Activated naive CD4-positive, alpha-beta T cell (primary cell): ENCODE results near the gene PCED1B.
"Not testable (repeated sequence)": the region's sequence is repeated elsewhere in the genome, so short reads cannot be mapped to it uniquely, and the experiment has no call there.

Source experiments
- DNase-seq, 4 experiments: peaks; one replicate each; lab custom pipeline; 2025; lab: John Stamatoyannopoulos, UW

Gene PCED1B

DNA sequence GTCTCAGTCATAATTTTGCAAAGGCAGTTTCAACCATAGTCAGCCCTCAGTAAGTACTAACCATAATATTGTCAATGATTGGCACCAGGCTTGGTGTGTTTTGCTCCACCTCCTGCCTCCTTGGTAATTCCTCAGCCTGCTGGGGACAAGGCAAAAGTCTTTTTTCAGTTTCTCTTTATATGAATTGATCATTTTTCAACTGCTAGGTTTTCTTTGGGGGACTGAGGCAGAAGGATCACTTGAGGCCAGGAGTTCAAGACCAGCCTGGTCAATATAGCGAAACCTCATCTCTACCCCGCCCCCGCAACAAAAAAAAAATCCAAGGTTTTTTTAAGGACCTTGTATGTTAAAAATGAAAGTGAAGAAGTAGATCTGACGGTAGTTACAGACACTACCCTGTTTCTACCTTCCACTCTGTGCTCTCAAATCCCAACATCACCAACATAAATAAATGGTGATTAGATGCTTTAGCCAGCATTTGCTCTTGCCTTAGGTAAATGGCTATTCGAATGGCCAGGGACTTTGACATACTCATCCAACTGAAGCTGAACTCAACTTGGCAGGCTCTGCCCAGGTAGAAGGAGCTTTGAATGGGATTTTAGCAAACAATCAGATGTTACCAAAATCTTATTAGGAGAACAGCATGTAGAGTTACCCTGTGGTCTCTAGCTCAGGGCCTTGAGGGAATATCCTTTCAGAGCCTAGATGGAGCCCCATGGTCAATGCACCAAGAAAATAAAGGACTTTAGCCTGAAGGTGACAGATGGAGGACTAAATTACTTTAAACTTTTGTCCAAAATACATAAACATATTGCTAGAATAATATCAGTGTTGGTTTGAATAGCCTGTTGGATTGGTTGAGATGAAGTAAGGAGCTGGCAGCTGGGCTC lies 127.3 kb downstream of the PCED1B start:
- DNase-seq = no peak

DNA sequence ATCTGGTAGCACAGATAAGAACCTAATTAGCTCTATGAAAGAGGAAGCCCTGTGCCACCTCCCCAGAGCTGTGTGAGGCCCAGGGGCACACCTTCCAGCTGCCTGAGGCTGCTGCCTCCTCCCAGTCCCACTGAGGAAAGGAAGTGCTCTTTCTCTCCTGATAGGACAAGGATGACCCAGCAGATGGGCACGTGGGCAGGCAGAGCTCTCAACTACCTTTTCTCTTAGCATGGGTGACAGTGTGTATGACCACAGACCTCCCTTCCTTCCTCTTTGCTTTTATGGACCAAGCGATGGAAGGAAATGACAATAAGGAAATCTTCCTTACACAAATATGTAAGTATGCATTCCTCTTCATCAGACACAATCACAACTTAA lies 127.9 kb downstream of the PCED1B start:
- DNase-seq = peak in 1 of 4 experiments; percentile 20

DNA sequence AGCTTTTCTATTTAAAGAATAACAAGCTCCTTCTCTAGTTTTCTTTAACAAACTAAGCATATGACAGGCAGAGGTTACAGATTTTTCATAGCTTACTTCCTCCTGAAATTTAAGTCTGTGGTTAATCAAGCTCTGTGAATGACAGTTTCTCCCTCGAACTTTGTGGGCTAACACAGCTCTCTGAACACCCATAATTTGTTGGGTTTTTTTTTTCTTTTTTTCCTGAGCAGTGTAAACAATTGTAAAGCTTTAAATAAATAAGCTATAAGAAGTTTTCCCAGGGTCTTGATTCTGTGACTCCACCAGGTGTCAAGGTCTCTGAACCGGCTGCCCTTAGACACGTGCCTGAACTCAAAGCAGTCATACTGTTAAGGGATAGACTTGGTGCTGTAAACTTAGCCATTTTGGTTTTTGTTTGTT lies 128.4 kb downstream of the PCED1B start:
- DNase-seq = no peak

DNA sequence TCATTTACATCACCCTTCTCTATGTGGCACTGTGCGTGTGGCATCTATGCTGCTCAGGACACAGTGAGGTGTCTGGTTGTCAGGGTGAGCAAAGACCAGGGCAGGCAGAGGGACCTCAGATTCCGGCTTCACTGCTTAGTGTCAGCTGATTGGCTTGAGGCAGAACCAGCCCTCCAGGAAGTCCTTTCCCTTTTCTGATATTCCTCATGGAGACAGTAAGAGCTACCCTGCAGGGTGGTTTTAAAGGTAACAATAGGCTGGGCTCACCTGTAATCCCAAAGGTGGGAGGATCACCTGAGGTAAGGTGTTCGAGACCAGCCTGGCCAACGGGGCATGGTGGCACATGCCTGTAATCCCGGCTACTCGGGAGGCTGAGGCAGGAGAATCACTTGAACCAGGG lies 129.6 kb downstream of the PCED1B start:
- no peak for DNase-seq

DNA sequence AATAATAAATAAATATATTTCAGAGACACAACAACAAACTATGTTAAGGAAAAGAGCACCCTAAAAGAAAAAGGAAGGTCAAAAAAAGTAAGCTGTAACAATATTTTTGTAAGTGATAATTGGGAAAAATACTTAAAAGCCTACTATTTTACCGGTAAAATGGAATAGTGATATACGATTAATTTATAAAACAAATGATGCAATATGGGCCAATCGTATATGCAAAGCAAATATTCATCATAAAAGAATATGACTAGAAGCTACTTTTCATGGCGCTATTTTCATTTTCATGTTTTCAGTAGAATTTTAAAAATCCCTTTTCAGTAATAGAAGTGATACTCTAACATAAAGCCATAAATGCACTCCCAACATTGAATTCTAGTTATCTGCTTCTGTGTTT lies 131.4 kb downstream of the PCED1B start:
- DNase-seq = no peak

DNA sequence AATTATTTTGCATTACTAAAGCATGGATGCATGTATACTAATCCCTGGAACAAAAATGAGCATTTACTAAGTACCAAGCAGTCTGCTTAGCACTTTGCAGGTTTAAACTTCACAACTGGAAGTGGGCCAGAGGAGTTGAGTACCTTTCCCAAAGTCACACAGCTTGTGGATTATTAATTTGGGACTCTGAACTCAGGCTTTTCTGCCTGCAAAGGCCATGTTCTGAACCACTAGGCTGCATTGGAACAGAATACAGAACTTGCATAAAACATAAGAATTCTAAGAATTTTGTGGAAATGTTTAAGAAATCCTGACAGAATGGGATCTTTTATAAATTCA lies 133.2 kb downstream of the PCED1B start:
- DNase-seq = no peak

DNA sequence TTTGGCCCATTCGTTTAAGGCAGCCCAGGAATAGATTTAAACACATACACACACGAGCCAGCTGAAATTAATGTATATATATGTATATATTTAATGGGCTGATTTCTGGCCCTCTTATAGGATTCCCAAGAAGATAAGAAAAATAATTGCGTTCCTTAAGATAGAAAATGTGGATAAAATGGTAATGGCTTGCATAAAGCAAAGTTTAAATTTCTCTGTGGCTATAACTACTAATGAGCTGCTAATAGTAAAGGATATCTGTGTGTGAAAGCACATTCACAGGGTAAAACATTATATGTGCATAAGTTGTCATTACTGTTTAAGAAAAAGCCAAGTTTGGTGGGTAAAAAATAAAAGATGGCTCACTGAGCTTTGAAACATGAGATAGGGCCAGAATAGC lies 134.0 kb downstream of the PCED1B start:
- DNase-seq = no peak

DNA sequence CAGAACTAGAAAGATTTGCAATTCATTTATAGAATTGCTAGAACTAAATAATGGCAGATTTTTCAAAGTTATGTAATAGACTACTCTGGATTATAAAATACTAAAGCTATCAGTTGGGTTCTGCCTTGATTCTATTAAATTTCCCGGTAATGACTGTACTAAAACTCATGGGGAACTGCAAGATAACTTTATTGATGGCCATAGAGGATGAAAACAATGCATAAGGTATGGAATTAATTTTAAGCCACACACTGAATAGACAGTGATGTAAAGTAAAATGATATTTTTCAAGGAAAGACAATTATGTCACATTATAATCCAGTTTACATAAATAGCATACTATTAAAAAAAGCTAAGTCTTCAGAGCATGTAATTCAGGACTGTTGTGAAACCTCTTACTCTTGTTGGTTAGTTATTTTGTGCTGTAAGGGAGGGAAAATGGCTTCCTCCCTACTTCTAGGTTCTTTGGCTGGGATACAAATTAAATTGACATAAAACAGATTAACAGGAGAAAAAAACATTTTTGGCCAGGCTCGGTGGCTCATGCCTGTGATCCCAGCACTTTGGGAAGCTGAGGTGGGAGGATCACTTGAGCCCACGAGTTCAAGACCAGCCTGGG lies 134.7 kb downstream of the PCED1B start:
- DNase-seq = no peak

DNA sequence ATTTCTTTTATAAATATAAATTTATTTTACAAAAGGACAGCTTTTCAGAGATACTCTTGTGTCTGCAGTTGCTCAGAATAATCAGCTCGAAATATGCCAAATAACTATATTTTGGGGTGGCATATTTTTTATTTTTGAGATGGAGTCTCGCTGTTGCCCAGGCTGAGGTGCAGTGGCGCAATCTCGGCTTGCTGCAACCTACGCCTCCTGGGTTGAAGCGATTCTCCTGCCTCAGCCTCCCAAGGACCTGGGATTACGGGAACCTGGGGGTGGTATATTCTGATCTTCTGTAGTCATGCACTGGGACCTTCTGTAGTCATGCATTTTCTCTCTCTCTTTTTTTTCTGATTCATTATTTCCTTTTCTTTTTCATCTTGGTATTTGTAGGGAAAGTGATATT lies 135.3 kb downstream of the PCED1B start:
- no peak for DNase-seq

DNA sequence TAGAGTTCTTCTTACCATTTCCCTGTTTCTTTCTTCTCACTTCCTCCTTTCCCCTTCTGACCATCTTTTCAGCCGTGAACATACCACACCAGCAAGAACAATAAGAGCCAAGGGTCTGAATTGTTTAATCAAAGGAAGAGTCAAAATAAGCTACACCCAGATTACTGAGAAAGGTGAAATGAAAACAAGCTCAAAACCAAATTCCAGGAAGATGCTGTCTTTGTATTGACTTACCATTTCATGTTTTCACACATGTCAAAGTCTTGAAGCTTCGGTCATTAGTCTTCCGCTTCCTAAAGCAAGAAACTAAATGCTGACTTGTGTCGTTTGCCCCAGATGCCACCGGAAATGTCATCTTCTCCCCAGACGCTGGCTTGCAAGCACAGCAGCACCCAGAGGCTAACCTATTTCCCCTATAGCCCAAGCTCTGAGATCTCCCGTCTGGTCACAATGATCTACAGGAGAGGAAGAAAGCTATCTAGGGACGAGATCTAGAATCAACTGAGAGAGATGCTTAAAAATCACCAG lies 136.8 kb downstream of the PCED1B start:
- DNase-seq = peak in 2 of 4 experiments; percentile 34 to 41

DNA sequence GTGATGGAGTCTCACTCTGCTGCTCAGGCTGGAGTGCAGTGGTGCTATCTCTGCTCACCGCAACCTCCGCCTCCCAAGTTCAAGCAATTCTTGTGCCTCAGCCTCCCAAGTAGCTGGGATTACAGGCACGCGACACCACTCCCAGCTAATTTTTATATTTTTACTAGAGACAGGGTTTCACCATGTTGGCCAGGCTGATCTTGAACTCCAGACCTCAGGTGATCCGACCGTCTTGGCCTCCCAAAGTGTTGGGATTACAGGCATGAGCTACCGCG lies 138.1 kb downstream of the PCED1B start:
- not testable (repeated sequence) for DNase-seq

DNA sequence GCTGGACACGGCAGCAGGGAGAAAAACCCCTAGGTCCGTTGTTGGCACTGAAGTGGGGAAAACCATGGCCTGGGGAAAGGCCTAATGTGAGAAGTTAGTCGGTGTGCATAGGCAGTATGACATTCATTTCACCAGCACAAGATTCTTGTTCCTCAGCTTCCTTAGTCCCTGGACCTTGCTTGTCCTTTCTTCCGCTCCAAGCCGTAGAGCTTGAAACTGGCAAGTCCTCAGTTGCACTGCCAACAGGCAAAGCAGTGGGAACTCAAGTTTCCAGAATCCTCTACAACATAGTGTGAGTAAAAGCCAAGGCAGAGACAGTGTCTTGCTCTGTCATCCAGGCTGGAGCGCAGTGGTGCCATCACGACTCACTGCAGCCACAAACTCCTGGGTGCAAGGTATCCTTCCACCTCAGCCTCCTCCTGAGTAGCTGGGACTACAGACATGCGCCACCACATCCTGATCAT lies 138.8 kb downstream of the PCED1B start:
- DNase-seq = no peak

DNA sequence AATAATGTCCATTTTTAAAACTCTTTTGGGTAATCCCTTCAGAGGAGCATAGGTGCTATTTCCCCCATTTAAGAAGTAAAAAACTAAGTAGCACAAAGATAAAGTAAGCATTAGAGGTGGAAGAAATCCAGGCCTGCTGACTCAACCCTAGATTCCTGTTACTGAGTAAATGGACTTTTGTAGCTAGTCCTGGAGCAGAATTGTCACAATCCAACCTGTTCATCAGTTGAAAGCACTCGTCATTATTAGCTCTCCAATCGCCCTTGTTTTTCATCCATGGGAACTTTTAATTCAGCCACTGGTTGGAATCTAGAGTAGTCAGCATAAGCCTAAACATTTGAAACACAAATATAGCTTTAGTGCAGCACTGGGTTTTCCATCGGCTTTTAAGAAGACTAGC lies 139.8 kb downstream of the PCED1B start:
- no peak for DNase-seq

DNA sequence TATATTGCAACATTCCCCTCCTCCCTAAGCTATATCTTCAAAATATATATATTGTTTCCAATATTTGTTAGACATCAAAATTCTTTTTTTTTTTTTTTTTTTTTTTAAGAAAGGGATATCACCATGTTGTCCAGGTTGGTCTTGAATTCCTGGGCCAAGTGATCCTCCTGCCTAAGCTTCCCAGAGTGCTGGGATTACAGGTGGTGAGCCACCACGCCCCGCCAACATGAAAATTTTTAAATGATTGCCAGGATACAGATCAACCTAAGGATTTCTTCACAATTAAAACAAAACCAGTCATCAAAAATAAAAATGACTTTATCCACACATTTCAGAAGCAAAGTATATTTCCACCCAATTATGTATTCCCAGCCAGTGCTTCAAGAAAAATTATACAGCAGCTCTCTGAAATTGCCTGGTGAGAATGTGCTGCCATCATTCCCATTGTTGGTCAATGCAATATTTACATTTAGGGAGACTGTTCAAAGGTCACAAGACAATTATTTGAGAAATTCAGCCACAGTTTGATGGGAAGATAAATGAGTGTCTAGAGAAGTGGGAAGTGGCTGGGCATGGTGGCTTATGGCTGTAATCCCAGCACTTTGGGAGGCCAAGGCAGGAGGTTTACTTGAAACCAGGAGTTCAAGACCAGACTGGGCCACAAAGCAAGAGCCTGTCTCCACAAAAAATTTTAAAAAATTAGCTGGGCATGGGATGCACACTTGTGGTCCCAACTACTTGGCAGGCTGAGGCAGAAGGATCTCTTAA lies 142.0 kb downstream of the PCED1B start:
- no peak for DNase-seq

DNA sequence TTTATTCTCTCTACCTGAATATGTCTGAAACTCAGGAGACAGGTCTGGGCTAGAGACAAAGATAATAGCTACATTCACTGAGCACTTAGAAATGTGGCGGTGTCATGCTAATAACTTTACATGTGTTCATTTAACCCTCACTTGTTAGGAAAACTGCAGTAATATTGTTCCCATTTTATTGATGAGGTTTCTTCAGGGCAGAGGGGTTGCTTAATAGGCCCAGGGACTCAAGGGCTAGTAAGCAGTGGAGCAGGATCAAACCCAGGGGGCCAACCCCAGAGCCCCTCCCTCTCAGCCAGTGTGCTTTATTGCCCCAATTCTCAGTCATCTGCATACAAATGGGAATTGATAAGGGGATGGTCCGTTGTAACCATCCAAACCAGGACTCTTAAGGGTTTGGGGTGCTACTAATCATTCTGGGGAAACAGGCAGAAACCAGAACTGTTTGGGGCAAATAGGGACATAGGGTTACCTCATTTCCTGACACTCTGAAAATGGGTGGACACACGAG lies 143.2 kb downstream of the PCED1B start:
- DNase-seq = no peak

DNA sequence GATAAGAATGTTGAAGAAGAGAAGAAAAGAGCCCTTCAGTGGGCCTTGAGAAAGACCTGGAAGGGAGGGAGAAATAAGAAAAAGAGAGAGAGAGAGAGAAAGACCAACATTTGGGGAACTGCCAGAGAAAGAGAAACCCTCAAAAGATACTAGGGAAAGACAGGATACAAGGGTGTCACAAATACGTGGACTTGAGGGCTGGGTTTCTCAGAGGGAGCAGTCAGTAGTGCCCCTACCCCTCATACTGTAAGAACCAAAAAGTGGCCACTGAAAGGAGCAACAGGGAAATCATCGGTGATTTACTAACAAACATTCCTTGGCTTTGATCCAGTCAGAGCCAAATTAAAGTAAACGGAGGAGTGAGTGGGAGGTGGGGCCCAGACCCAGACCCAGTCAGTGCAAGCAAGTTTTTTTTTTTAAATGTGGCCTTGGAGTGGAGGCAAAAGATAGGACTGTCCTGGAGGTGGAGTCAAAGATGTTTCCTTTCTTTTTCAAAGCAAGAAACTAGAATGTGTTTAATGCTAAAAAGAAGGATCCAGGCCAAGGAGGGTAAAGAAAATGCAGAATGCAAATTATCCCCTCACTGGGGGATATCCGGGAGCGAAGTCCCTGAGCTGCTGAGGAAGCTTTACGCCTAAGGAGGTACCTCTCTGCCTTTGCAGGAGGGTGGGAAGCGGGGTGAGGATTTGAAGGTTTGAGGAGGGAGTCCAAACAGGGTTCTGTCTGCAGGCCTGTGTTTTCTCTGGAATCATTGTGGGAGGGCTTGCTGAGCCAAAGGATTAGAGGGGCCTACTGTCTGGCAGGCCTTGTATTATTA lies 143.8 kb downstream of the PCED1B start:
- no peak for DNase-seq

DNA sequence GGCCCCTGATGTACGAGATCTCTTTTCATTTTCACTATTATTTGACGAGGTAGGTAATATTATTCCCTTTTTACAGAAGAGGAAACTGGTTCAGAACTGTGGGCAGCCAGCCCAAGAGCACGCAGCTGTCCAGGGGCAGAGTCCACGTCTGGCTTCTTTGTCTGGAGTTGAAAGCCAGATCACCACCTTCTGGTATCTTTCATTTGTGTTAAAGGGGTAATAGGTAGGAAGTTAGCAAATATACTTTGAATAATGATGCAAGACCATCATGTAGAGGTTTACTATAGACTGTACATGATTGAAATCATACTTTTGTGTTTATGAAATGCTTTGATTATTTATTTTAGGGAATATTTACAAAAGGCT lies 144.4 kb downstream of the PCED1B start:
- DNase-seq = no peak

DNA sequence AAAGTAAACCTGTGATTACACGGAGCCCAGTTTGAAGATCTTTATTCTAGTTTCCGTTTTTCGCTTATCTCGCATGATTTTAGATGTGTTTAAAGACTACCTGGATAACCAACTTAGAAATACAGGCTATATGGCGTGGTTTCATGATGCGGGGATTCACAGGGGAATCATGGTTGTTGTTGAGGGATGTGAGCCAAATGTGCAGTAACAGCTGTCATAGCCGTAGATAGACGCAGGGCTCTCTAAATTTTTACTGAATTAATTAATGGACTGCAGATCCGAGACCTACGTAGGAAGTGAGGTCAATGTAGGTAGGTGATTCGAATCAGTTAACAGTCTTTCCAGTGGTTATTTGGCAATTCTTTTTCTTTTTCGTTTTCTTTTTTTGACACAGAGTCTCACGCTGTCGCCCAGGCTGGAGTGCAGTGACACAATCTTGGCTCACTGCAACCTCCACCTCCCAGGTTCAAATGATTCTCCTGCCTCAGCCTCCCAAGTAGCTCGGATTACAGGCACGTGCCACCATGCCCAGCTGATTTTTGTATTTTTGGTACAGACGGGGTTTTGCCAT lies 145.2 kb downstream of the PCED1B start:
- no peak for DNase-seq

DNA sequence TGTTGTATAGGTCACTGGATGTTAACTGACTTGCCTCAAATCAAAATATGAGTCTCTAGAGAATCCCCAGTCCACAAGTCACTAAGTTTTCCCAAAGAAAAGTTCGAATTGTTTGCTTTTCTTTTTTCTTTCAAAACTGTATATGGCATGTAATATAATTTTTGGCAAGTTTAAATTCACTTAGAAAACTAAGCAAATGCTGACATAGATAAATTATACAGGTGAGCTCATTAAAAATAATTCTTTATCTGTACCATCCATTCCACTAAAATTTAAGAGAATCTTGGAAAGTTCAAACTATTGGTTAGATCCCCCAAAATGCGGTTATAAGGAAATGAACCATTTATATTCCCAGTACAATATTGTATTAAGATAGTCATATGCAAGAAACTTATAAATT lies 145.9 kb downstream of the PCED1B start:
- no peak for DNase-seq

DNA sequence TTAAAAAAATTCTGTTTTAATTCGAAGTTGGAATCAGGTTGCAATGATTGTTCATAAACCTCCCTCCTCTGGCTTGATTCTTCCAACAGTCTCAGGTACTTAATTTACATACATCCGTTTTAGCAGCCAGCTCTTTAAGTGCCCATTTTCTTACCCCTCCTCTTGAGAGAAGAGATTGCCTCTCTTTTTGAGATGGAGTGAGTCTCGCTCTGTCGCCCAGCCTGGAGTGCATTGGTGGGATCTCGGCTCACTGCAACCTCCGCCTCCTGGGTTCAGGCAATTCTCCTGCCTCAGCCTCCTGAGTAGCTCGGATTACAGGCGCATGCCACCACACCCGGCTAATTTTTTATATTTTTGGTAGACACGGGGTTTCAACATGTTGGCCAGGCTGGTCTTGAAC lies 146.8 kb downstream of the PCED1B start:
- no peak for DNase-seq

DNA sequence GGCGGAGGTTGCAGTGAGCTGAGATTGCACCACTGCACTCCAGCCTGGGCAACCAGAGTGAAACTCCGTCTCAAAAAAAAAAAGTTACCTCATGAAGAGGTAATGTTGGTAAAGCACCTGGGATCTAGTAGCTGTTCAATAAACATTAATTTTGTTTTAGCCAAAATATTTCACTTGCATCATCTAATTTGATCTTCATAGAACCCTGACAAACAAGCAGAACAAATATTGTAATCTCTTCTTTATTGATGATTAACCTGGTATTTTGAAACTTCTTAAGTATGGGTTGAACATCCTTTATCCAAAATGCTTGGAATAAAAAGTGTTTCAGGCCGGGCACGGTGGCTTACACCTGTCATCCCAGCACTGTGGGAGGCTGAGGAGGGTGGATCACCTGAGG lies 149.4 kb downstream of the PCED1B start:
- DNase-seq = no peak

DNA sequence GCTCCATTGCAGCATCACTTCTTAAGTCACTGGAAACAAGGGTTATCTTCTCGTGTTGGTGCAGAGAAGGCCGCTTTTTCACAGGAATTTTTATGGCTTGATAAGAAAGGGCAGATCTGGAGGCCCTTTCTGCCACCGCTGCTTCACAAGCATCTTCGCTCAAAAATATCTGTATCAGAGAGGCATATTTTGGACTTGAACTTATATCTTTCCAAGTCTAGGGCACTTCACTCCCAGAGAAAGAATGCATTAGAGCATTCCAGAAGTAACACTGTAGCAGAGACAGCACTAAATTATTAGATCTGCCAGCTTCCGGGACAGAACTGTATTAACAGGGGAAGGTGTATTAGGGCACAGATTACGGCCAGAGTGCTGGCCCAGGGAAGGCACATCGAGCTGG lies 152.0 kb downstream of the PCED1B start:
- no peak for DNase-seq
